Activated CD4-positive, alpha-beta T cell treated with anti-CD3 and anti-CD28 coated beads for 24 hours (primary cell): Measurements from ENCODE around the gene GNPTAB.
"Not testable (repeated sequence)": the region's sequence is repeated elsewhere in the genome, so short reads cannot be mapped to it uniquely, and the experiment has no call there.

Experiments
- DNase-seq, 2 donors: peaks; one replicate each; pipeline ENCODE4 v3.0.0-alpha.2; 2020; ENCODE audit warnings: low read depth in 2 of 2

The GNPTAB gene

GRCh38 chr12:101737476-101737875 is 93.3 kb downstream of the GNPTAB start:
- no peak for DNase-seq

DNA sequence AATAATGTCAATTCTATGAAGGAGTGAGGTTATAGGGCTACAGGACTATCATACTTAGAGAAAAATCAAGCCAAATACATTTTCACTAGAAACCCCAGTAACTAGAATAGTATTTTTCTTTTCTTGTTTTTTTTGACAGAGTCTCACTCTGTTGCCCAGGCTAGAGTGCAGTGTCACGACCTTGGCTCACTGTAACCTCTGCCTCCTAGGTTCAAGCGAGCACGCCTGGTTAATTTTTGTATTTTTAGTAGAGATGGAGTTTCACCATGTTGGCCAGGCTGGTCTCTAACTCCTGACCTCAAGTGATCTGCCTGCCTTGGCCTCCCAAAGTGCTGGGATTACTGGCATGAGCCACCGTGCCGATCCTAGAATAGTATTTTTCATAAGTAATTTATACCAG is 96.3 kb downstream of the GNPTAB start:
- not testable (repeated sequence) for DNase-seq

GRCh38 chr12:101733166-101733565 is 97.6 kb downstream of the GNPTAB start:
- no peak for DNase-seq

DNA sequence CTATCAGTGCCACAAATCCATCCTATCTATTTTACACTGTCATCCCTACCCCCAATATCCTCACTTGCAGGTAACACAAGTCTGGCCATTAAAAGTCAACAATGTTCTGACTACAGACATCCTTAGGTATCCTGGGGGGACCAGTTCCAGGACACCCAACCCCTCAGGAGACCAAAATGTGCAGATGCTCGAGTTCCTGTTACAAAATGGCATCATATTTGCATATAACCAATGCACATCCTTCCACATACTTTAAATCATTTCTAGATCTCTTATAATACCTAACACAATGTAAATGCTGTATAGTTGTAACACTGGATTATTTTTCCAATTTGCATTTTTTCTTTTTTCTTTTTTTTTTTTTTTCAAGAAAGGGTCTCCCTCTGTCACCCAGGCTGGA is 98.4 kb downstream of the GNPTAB start:
- no peak for DNase-seq

DNA sequence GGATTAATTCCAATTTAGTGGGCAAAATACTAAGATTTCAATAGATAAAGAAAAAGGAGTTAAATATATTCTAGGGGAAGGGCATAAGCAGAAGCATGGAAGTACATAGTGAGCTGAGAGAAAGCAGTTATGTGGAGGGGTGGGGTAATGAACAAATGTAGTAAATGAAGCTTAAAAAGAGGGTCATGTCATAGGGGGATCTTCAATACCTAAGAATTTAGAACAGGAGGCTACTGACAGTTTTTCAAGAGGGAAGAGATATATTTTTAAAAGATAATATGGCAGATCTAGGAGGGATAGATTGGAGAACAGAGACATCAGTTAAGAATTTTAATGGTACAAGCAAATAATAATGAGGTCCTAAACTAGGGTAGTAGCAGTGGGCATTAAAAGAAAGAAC is 100.9 kb downstream of the GNPTAB start:
- no peak for DNase-seq

DNA sequence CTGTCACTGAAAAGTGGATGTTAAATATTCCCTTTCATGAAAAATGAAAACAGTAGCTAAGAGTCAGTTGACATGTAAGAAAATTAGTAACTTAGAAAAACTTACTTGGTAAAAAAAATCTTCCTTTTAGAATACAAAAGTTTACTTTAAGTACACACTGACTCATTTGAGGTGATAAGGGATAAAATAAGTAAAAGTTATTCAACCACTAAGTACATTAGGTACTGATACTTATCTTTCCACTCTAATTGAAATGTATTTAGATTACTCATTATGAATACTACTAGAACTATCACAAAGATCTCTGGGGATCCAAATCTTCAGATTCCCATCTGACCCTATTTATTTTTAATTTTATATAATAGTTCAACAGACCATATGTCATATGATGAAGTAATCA is 103.7 kb downstream of the GNPTAB start:
- no peak for DNase-seq

GRCh38 chr12:101722392-101722791 is 108.4 kb downstream of the GNPTAB start:
- DNase-seq, result no peak

DNA sequence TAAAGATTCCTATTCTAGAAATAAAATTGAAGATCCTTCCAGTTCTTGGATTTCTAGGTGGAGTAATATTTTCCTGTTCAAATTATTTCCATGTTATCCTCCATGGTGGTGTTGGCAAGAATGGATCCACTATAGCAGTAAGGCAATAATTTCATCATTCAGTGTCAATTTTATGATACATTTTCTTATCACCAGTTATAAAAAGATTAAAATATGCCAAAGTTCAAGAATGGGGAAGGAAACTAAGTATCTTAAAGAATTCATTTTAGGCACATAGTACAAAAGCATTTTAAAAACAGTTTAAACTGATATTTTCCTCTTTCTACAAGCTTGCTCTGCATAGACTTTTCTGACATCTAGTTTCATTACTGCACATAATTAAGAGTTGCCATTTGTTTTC is 110.6 kb downstream of the GNPTAB start:
- no peak for DNase-seq

DNA sequence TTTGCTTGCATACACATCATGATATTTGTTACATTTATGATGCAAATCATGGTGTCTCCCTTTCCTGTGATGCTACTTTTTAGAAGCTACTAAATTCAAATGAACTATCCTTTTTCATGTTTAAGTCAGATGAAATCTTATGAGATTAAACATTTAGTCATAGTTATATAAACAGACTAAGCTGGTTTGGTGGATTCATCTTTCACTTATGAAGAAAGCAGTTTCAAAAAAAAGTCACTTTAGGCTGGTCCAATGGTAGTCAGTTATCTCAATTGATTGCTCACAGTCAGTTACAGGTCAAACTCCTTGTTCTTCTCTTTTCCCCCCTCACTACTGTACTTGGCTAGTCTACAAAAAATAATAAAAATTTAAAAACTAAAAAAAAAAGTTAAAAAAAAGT is 111.2 kb downstream of the GNPTAB start:
- no peak for DNase-seq

DNA sequence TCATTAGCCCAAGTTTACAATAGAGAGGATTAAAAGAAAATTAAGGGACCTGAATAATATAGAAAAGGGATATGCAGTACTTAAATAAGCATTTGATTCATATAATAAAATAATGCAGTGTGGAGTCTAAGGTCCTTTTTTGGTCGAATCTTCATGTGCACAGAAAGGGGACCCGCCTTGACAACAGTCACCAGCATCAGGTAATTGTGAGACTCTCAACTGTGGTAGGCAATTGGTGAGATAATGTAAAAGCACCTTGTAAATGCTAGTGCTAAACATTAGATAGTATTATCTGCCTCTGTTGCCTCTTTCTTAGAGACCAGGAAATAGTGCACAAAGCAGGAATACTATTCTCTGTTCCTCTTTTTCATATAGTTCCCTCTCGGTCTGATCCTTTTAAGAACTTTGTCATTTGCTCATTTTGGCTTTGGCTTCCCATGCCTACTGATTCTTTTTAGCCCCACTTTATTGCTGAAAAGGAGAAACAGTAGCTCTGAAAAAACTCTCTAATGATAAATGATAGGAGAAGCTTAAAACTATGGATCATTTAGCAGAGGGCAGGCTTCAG is 115.8 kb downstream of the GNPTAB start:
- no peak for DNase-seq

DNA sequence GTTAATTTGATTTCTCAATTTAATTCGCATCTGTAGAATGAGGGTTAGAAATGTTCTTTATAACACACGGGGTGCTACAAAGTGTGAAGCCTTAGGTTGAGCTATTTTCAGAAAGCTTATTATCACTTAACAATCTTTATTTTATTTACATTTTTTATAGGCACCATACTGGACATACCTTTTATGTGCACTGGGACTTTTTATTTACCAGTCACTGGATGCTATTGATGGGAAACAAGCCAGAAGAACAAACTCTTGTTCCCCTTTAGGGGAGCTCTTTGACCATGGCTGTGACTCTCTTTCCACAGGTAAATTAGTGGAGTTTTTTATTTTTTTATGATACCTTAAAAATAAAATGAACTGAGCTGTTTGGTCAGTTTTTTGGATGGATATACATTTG is 116.8 kb downstream of the GNPTAB start:
- no peak for DNase-seq

DNA sequence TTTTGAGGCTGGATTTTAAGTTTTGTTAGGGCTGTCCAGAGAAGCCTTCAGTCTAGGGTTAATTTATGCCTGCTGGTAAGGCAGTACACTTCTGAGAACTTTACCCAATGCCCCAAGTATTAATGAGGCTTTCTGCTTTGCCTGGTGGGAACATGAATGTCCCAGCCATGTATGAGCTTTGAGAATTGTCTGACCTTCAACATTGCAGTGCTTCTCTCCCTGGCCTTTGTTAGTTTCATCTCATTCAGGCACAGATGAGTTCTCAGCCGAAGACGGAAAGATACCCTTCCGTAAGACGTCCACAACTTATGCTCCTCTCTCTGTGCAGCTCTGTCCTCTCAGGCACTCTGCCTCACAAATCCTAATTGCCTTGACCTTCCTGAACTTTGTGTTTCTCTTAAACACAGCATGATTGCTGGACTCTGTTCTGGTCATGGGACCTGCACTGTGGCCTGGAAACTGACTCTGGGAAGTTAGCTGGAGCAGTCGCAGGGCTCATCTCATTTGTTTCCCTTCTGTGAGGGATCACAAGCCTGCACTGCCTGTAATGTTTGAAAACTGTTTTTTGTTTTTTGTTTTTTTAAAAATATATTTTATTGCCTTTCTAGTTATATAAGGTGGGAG is 117.6 kb downstream of the GNPTAB start:
- DNase-seq, result no peak

GRCh38 chr12:101710288-101710687 is 120.5 kb downstream of the GNPTAB start:
- no peak for DNase-seq

GRCh38 chr12:101707131-101707782 is 123.5 kb downstream of the GNPTAB start:
- DNase-seq, result no peak

DNA sequence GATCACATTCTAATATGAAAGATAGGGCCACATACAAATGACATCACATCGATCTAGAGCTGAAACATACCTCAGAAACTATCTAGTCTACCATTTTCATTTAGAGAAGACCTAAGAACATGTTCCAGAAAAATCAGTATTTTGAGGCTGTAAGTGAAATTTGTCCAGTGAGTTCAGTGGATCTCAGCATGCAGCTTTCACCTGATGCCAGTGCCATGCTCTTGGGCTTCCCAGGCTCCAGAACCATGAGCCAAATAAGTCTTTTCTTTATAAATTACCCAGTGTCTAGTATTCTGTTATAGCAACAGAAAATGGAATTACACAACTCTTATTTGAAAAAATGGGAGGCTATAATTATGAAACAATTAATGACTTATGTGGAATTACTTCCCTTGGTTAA is 124.4 kb downstream of the GNPTAB start:
- DNase-seq, result no peak

DNA sequence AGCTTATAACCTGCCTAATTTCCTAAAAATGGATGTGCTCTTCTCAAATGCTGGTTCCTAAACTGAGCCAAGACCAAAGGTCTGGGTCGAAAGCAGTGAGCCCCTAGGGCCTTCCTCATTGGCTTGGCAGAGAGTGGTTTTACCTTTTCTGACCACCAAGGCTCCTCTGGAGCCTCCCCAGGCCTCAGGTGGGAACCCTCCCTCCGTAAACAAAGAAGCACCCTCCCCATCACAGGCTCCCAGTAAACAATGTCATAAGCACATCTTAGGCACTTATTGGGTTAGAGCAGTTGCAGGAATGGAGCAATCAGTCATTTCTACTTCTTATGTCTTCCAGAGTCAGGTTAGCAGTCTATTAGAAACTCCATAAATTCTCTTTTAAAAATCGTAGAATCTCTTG is 127.3 kb downstream of the GNPTAB start:
- no peak for DNase-seq

- no peak for DNase-seq
These were observed 130.4 kb downstream of the GNPTAB start for GRCh38 chr12:101700299-101700820.

GRCh38 chr12:101698800-101699347 is 131.9 kb downstream of the GNPTAB start:
- no peak for DNase-seq

DNA sequence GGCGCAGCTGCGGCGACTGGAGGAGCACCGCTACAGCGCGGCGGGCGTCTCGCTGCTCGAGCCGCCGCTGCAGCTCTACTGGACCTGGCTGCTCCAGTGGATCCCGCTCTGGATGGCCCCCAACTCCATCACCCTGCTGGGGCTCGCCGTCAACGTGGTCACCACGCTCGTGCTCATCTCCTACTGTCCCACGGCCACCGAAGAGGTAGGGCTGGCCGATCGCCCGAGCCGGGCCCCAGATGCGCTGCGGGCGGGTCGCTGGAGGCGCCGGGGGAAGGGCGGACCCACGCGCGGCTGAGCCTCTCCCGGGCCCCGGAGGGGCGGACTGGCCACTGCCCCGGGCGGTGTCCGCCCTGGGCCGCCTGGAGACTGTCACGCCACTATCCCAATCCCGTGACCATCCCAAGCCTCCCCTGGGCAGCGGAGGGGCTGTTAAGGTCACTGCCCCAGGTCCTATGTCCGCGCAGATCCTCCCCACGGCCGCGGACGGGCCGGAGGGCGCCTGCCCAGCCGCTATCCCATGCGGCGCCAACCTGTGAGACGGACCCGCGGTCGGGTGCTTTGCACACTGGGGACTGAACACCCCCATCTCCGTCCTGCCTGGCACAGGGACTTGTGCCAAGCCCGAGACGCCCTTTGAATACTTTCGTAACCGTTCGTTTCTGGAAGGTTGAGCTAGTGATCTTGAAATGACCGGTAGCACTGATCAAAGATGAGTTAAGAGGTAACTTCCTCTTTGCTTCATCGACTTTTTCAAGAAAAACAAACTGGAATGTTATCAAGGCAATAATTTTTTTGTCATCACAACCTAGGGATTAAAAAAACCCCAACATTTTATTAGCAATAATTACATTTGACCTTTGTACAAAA is 132.6 kb downstream of the GNPTAB start:
- DNase-seq, result no peak

DNA sequence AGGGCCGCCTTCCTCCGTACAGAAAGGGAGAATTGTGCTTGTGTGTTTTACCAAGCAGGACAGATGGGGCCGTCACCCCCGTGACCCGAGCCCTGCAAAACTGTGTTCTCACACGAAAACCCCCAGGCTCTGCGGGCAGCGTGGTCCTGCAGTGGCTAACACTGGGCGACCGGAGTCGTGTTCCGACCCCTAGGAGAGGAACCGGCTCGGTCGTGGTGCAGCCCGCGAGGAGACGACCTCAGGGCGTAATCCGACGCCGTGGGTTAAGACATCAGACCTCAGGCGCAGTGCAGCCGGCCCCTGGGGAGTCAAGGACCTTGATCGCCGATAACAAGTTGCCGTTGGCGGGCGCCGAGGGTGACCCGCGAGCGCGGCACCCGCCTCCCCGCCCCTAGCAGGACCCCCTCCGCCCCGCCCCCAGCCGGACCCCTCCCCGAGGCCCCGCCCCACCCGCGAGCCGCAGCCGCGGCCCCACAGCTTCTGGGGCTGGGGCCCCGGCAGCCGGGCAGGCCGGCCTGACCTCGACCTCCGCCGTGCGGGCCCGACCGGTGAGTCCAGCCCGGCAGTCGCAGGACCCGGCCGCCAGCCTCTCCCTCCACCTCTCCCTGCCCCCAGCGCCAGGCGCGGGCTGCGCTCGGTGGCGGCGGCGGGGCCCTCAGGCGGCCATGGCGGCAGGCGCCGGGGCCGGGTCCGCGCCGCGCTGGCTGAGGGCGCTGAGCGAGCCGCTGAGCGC is 133.4 kb downstream of the GNPTAB start, which contains the start of gene CHPT1:
CHPT1 (plus strand) TSS at position 444 of the 733 bp plus-strand sequence; CDS start at position 666, 222 bp downstream.
- DNase-seq, result peak; percentile 39
